BLaER1 treated with 17β-estradiol and CSF1 and Interleukin-3, amounts not matched to agents 10 nM and 100 nM (cell line): ENCODE results near the gene BCAS3.
A peak's percentile ranks its signal among the peaks of the same experiment; 100 is the strongest.
"Not testable (repeated sequence)": the region's sequence is repeated elsewhere in the genome, so short reads cannot be mapped to it uniquely, and the experiment has no call there.

ENCODE experiments used
- H3K27ac ChIP-seq, 11 experiments: shearing (Covaris generic); formaldehyde crosslinking; 2 replicates each; pipeline ENCODE4 v1.8.1; 2022
- H3K27me3 ChIP-seq, 11 experiments: shearing (Covaris generic); formaldehyde crosslinking; 2 replicates each; pipeline ENCODE4 v1.8.1; 2022
- H3K36me3 ChIP-seq, 11 experiments: shearing (Covaris generic); formaldehyde crosslinking; 2 replicates each; pipeline ENCODE4 v1.8.1; 2022
- H3K4me1 ChIP-seq, 10 experiments: shearing (Covaris generic); formaldehyde crosslinking; 2 replicates each; pipeline ENCODE4 v1.8.1; 2022
- H3K4me2 ChIP-seq, 11 experiments: shearing (Covaris generic); formaldehyde crosslinking; 2 replicates each; pipeline ENCODE4 v1.8.1; 2022
- H3K4me3 ChIP-seq, 10 experiments: shearing (Covaris generic); formaldehyde crosslinking; 2 replicates each; pipeline ENCODE4 v1.8.1; 2022
- H3K9ac ChIP-seq, 11 experiments: shearing (Covaris generic); formaldehyde crosslinking; 2 replicates each; pipeline ENCODE4 v1.8.1; 2022
- H3K9me3 ChIP-seq, 11 experiments: shearing (Covaris generic); formaldehyde crosslinking; replicated peaks in 1 of 11; 2 replicates each; pipeline ENCODE4 v1.8.1; 2022
- H4K20me1 ChIP-seq, 11 experiments: shearing (Covaris generic); formaldehyde crosslinking; 2 replicates each; pipeline ENCODE4 v1.8.1; 2022
- Cebpa-rat ChIP-seq, 11 experiments: shearing (Covaris generic); IDR thresholded peaks; 2 replicates each; pipeline ENCODE4 v1.8.1; 2022

The BCAS3 gene

DNA sequence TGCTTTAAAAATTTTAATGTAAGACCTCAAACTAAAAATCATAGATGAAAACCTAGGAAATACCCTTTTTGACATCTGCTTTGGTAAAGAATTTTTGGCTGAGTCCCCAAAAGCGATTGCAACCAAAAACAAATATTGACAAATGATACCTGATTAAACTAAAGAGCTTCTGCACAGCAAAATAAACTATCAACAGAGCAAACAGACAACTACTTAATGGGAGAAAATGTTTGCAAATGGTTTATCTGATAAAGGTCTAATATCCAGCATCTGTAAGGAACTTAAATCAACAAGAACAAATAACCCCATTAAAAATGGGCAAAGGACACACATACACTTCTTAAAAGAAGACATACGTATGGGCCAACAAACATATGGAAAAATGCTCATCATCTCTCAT lies 242.5 kb downstream of the BCAS3 start:
- TF ChIP-seq Cebpa-rat (IDR thresholded peaks at IDR 0.05), result no peak
- H3K27ac ChIP-seq, result no peak overlapping the region

GRCh38 chr17:60923000-60923399 lies 245.3 kb downstream of the BCAS3 start:
- H4K20me1 ChIP-seq, result no peaks in the 10 kb centered on the region
- no peaks in the 10 kb centered on the region for H3K36me3 ChIP-seq
- no peak overlapping the region for H3K4me3 ChIP-seq
- H3K27me3 ChIP-seq, result no peaks in the 10 kb centered on the region
- H3K4me1 ChIP-seq, result no peaks in the 10 kb centered on the region
- H3K4me2 ChIP-seq, result no peak overlapping the region
- H3K9ac ChIP-seq, result no peak overlapping the region
- no peaks in the 10 kb centered on the region for H3K9me3 ChIP-seq
- TF ChIP-seq Cebpa-rat (IDR thresholded peaks at IDR 0.05), result no peak
- H3K27ac ChIP-seq, result no peak overlapping the region

More for the DNA sequence above, 242.5 kb downstream of the BCAS3 start:
- Histone ChIP-seq H3K9me3 (peaks cover 0 to 12% (median 8%) of the 10 kb centered on the region in 11 experiments; a peak in 13 of 22 replicates), H3K27me3 (no peaks in the 10 kb centered on the region), H3K4me1 (no peaks in the 10 kb centered on the region), H3K36me3 (no peaks in the 10 kb centered on the region), H4K20me1 (no peaks in the 10 kb centered on the region), H3K9ac (no peak overlapping the region), H3K4me3 (no peak overlapping the region), H3K4me2 (no peak overlapping the region)

DNA sequence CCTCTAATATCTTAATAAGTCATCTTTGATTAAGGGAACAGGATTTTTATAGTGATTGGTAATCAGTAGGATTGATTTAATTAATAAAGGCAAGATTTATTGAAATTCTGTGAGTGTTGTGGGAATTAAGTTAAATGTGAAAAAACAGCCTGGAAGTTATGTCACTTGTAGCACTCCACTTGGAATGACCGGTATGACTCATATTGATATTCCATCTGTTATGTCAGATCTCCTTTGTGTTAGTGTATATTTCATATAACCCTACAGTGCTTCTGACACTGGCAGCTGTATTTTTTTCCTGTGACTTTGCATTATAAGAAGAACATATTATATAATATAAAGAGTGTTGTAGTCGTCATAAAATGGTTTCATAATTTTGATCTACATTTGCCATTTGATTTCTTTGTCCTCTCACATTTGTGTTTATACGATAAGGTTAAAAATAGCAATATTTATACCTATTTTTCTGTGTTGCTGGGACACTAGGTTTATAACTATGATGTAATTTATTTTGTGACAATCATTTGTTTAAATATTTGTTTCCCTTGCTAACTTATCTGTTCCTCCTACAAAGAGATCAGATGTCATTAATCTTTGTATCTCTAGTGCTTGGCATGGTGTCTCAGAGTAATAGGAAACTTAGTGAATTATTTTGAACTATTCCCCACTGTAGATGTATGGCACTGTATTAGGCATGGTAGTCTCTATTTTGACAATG lies 249.0 kb downstream of the BCAS3 start:
- Histone ChIP-seq H3K9me3 (no peaks in the 10 kb centered on the region), H3K9ac (no peak overlapping the region), H3K4me3 (no peak overlapping the region), H3K4me2 (no peak overlapping the region), H4K20me1 (no peaks in the 10 kb centered on the region), H3K27ac (no peak overlapping the region), H3K27me3 (no peaks in the 10 kb centered on the region), H3K4me1 (no peaks in the 10 kb centered on the region), H3K36me3 (no peaks in the 10 kb centered on the region)
- TF ChIP-seq Cebpa-rat (IDR thresholded peaks at IDR 0.05), result no peak

GRCh38 chr17:60933739-60934138 lies 256.1 kb downstream of the BCAS3 start:
- Histone ChIP-seq H3K27ac (no peak overlapping the region), H3K9me3 (no peaks in the 10 kb centered on the region), H3K36me3 (no peaks in the 10 kb centered on the region), H3K4me3 (no peak overlapping the region), H3K9ac (no peak overlapping the region), H3K27me3 (no peaks in the 10 kb centered on the region), H4K20me1 (no peaks in the 10 kb centered on the region), H3K4me1 (no peaks in the 10 kb centered on the region), H3K4me2 (no peak overlapping the region)
- no peak for TF ChIP-seq Cebpa-rat (IDR thresholded peaks at IDR 0.05)

- Histone ChIP-seq H3K36me3 (no peaks in the 10 kb centered on the region), H4K20me1 (no peaks in the 10 kb centered on the region), H3K4me2 (no peak overlapping the region), H3K4me3 (no peak overlapping the region), H3K27me3 (no peaks in the 10 kb centered on the region), H3K9me3 (no peaks in the 10 kb centered on the region), H3K9ac (no peak overlapping the region), H3K4me1 (no peaks in the 10 kb centered on the region), H3K27ac (no peak overlapping the region)
- no peak for TF ChIP-seq Cebpa-rat (IDR thresholded peaks at IDR 0.05)
Observed at GRCh38 chr17:60934723-60935122, 257.1 kb downstream of the BCAS3 start.

DNA sequence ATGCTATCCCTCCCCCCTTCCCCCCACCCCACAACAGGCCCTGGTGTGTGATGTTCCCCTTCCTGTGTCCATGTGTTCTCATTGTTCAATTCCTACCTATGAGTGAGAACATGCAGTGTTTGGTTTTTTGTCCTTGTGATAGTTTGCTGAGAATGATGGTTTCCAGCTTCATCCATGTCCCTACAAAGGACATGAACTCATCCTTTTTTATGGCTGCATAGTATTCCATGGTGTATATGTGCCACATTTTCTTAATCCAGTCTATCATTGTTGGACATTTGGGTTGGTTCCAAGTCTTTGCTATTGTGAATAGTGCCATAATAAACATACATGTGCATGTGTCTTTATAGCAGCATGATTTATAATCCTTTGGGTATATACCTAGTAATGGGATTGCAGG lies 258.3 kb downstream of the BCAS3 start:
- H3K27me3 ChIP-seq, H3K36me3 ChIP-seq, H3K4me1 ChIP-seq, H3K27ac ChIP-seq, H3K4me2 ChIP-seq, H3K9me3 ChIP-seq, H3K4me3 ChIP-seq, H3K9ac ChIP-seq, H4K20me1 ChIP-seq: not testable (repeated sequence)

- no peak overlapping the region for H3K4me3 ChIP-seq
- H3K36me3 ChIP-seq, result no peaks in the 10 kb centered on the region
- TF ChIP-seq Cebpa-rat (IDR thresholded peaks at IDR 0.05), result no peak
- H3K4me1 ChIP-seq, result peaks cover 6 to 26% (median 11%) of the 10 kb centered on the region in 10 experiments
- H3K9ac ChIP-seq, result no peak overlapping the region
- no peak overlapping the region for H3K4me2 ChIP-seq
- H4K20me1 ChIP-seq, result no peaks in the 10 kb centered on the region
- no peaks in the 10 kb centered on the region for H3K9me3 ChIP-seq
- H3K27me3 ChIP-seq, result no peaks in the 10 kb centered on the region
- H3K27ac ChIP-seq, result no peak overlapping the region
Observed at GRCh38 chr17:60939318-60939717, 261.7 kb downstream of the BCAS3 start.

DNA sequence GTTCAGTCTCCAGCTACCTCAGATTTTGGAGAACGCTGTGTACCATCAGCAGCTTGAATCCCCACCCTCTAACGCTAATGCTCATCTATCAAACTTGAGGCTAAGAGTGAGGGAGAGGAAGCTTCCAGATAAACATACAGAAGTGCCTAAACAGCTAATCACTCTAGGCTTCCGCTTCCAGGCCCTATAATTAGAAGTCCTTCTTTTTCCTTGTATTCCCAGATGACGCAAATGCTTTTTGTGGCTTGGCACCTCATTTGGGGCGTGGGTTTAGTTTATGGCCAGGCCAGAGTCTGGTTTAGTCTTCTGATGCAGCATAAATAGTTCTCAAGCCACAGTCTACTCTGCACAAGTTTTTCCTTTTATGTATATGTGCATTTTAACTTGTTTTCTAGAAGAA lies 263.4 kb downstream of the BCAS3 start:
- Histone ChIP-seq H3K27ac (peak overlapping the region in 3 of 11 experiments; percentile 9 to 44 (median 34); a peak in 5 of 22 replicates), H3K27me3 (no peaks in the 10 kb centered on the region), H4K20me1 (no peaks in the 10 kb centered on the region), H3K9me3 (no peaks in the 10 kb centered on the region), H3K4me3 (peak overlapping the region in 1 of 10 experiments; percentile 31; a peak in 1 of 20 replicates), H3K9ac (peak overlapping the region in 1 of 11 experiments; percentile 37; a peak in 2 of 22 replicates), H3K4me2 (peak overlapping the region; percentile 35 to 74 (median 59)), H3K4me1 (peaks cover 6 to 26% (median 11%) of the 10 kb centered on the region in 10 experiments), H3K36me3 (no peaks in the 10 kb centered on the region)
- no peak for TF ChIP-seq Cebpa-rat (IDR thresholded peaks at IDR 0.05)

DNA sequence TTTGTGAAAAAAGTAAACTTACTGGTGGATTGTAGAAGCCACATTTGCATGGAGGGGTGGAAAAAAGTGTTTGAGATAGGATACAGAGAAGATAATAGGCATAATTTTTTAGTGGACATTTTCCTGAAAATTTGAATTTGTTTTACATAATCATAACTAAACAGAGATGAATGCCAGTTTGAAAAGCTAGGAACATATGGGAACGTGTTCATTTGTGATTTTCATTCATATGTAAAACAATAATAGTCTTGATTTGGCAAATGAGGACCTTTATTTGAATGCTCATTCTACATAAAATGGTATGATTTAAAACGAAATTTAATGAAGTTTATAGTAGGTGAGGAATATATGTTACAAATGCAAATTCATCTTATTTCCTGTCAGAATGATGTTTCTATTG lies 263.9 kb downstream of the BCAS3 start:
- no peaks in the 10 kb centered on the region for H3K9me3 ChIP-seq
- H4K20me1 ChIP-seq, result no peaks in the 10 kb centered on the region
- H3K36me3 ChIP-seq, result no peaks in the 10 kb centered on the region
- H3K4me2 ChIP-seq, result peak overlapping the region in 7 of 11 experiments; percentile 35 to 74 (median 59); a peak in 14 of 22 replicates
- no peak for TF ChIP-seq Cebpa-rat (IDR thresholded peaks at IDR 0.05)
- no peak overlapping the region; a peak in 1 of 22 replicates for H3K9ac ChIP-seq
- H3K27ac ChIP-seq, result peak overlapping the region in 2 of 11 experiments; percentile 34 to 44; a peak in 1 of 22 replicates
- no peaks in the 10 kb centered on the region for H3K27me3 ChIP-seq
- H3K4me1 ChIP-seq, result peaks cover 6 to 26% (median 11%) of the 10 kb centered on the region in 10 experiments
- H3K4me3 ChIP-seq, result no peak overlapping the region

DNA sequence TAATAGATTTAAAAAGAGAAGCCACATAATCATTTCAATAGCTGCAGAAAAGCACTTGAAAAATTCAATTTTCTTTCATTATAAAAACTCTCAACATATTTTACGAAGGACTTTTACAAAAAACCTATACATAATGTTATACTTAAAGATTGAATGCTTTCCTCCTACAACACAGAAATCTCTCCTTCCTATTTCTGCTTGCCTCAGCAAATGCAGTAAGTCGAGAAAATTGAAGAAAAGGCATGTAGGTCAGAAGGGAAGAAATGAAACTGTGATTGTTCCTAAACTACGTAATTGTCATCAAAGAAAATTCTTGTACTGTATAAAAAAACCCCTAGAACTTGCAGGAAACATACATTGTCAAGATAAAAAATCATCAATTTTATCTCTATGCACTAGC lies 267.1 kb downstream of the BCAS3 start:
- Histone ChIP-seq H3K9me3 (no peaks in the 10 kb centered on the region), H3K27me3 (no peaks in the 10 kb centered on the region), H3K27ac (no peak overlapping the region), H3K4me3 (no peak overlapping the region), H4K20me1 (no peaks in the 10 kb centered on the region), H3K4me2 (no peak overlapping the region), H3K36me3 (no peaks in the 10 kb centered on the region; a peak in 1 of 22 replicates), H3K4me1 (peaks cover 6 to 26% (median 11%) of the 10 kb centered on the region in 10 experiments), H3K9ac (no peak overlapping the region)
- TF ChIP-seq Cebpa-rat (IDR thresholded peaks at IDR 0.05), result no peak
